Panc1 (cell line): ENCODE results near the gene RAC3.

ENCODE experiments used
- CTCF ChIP-seq: fragments of 450-650 bp; IDR thresholded peaks from 2 replicates; pipeline ENCODE4 v1.5.1; 2017; ENCODE audit warnings: mild to moderate bottlenecking
- SIN3A ChIP-seq: IDR thresholded peaks from 2 replicates; pipeline ENCODE4 v1.6.1; 2012; ENCODE audit warnings: low read depth, mild to moderate bottlenecking, low read length, moderate library complexity, borderline replicate concordance; ENCODE audit not compliant: insufficient read depth

GRCh38 chr17:82054351-82055022, 23.0 kb downstream of the RAC3 start:
- TF ChIP-seq CTCF (no peak), SIN3A (no peak)
